ENCODE results near the gene MOGAT2. TPM values are rescaled to one million over a fixed set of nuclear protein-coding genes. Genes with fewer than 3 reads are reported as not detected.

The MOGAT2 gene
- total and polyA plus RNA-seq, 2 of the 13 experiments (the other 11 are each of a cell fraction or from before 2014, with no cell fraction given): 27.2 to 27.8 TPM

DNA sequence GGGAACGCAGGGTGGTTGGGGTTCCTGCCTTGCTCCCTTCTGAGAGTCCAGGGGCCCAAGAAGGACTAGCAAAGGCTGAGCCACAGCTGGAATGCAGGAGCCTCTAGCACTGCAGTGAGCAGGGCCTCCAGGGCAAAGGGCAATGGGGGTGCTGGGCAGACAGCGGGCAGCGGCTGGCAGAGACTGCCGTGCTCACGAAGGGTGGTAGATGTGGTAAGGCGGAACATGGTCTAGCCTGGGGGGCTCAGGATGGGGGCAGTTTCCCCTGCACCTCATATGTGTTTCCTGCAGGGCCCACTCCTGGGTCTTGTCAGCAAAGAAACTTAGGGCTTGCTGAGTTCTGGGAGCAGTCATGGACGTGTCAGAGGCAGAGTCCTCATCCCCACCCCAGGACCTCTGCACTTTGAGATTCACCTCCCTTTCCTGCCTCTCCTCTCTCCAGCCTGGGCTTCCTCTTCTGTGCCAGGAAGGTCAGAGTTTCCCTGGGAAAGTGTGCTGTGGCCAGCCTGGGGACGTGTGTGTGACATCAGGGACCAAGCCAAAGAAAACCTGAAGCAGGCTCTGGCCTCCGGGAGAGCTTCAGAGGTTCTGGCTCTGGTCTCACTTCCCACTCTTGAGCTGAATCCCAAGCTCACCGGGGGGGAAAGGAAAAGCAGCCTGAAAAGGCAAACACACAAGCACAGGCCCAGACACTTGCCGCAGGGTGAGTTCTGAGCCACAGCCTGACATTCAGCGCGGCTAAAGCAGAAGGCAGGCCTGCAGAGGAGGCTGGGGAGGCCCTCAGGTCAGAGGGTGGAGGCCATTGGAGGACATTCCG lies 4.4 kb downstream of the MOGAT2 start (continued):
- TF ChIP-seq KDM5A (IDR thresholded peaks at IDR 0.05; ENCODE audit: borderline replicate concordance, low read length): no peak
- TF ChIP-seq, protein P1, sequence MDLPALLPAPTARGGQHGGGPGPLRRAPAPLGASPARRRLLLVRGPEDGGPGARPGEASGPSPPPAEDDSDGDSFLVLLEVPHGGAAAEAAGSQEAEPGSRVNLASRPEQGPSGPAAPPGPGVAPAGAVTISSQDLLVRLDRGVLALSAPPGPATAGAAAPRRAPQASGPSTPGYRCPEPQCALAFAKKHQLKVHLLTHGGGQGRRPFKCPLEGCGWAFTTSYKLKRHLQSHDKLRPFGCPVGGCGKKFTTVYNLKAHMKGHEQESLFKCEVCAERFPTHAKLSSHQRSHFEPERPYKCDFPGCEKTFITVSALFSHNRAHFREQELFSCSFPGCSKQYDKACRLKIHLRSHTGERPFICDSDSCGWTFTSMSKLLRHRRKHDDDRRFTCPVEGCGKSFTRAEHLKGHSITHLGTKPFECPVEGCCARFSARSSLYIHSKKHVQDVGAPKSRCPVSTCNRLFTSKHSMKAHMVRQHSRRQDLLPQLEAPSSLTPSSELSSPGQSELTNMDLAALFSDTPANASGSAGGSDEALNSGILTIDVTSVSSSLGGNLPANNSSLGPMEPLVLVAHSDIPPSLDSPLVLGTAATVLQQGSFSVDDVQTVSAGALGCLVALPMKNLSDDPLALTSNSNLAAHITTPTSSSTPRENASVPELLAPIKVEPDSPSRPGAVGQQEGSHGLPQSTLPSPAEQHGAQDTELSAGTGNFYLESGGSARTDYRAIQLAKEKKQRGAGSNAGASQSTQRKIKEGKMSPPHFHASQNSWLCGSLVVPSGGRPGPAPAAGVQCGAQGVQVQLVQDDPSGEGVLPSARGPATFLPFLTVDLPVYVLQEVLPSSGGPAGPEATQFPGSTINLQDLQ (CRISPR knock-in tag; IDR thresholded peaks at IDR 0.05): no peak
- no peak for TF ChIP-seq ZNF570 (CRISPR knock-in tag; IDR thresholded peaks at IDR 0.05; ENCODE audit: borderline replicate concordance)
- no peak for TF ChIP-seq ZNF180 (CRISPR knock-in tag; IDR thresholded peaks at IDR 0.05; ENCODE audit: borderline replicate concordance, low read depth)
- TF ChIP-seq MXD4 (CRISPR knock-in tag; IDR thresholded peaks at IDR 0.05): no peak; the same call in 1 of the 2 replicates
- no peak for TF ChIP-seq JARID2 (CRISPR knock-in tag; IDR thresholded peaks at IDR 0.05; ENCODE audit: insufficient replicate concordance)
- TF ChIP-seq, protein P2, sequence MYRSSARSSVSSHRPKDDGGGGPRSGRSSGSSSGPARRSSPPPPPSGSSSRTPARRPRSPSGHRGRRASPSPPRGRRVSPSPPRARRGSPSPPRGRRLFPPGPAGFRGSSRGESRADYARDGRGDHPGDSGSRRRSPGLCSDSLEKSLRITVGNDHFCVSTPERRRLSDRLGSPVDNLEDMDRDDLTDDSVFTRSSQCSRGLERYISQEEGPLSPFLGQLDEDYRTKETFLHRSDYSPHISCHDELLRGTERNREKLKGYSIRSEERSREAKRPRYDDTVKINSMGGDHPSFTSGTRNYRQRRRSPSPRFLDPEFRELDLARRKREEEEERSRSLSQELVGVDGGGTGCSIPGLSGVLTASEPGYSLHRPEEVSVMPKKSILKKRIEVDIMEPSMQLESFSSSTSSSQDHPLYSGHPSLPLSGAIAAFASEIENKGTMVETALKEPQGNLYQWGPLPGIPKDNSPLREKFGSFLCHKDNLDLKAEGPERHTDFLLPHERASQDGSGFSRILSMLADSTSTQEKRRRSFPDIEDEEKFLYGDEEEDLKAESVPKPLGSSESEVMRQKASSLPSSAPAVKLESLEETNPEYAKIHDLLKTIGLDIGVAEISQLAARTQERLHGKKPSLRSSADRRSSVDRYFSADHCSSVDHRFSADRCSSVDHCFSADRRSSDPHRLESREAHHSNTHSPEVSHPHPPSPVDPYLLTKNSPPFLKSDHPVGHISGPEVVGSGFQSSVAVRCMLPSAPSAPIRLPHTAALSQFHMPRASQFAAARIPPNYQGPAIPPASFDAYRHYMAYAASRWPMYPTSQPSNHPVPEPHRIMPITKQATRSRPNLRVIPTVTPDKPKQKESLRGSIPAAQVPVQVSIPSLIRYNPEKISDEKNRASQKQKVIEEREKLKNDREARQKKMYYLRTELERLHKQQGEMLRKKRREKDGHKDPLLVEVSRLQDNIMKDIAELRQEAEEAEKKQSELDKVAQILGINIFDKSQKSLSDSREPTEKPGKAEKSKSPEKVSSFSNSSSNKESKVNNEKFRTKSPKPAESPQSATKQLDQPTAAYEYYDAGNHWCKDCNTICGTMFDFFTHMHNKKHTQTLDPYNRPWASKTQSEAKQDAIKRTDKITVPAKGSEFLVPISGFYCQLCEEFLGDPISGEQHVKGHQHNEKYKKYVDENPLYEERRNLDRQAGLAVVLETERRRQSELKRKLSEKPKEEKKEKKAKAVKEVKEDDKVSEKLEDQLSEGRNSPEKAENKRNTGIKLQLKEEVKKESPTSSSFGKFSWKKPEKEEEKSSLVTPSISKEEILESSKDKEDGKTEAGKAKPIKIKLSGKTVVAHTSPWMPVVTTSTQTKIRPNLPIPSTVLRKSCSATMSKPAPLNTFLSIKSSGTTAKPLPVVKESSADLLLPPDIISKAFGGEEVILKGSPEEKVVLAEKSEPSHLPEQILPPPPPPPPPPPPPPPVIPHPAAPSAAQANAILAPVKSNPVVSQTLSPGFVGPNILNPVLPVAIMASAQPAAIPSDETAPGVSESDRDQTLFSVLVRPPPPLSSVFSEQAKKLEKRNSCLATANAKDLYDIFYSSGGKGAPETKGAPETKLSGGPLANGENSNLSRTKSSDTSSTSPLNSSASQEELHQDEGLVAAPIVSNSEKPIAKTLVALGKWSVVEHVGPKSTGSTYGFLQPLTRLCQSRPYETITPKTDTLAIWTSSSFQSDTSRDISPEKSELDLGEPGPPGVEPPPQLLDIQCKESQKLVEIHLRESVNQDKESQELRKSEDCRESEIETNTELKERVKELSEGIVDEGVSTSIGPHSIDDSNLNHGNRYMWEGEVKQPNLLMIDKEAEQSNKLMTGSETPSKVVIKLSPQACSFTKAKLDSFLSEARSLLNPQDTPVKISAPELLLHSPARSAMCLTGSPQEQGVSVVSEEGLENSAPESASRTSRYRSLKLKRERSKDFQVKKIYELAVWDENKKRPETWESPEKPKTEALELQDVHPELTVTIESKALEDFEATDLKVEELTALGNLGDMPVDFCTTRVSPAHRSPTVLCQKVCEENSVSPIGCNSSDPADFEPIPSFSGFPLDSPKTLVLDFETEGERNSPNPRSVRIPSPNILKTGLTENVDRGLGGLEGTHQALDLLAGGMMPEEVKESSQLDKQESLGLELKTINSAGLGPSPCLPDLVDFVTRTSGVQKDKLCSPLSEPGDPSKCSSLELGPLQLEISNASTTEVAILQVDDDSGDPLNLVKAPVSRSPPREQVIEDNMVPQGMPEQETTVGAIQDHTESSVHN (CRISPR knock-in tag; IDR thresholded peaks at IDR 0.05): no peak
- no peak for TF ChIP-seq ZNF383 (CRISPR knock-in tag; IDR thresholded peaks at IDR 0.05; ENCODE audit: borderline replicate concordance)
- TF ChIP-seq SKI (IDR thresholded peaks at IDR 0.05; ENCODE audit: partially characterized antibody): no peak
- no peak for TF ChIP-seq AGO1 (IDR thresholded peaks at IDR 0.05; ENCODE audit: low read depth, low read length, poor library complexity, severe bottlenecking)
- TF ChIP-seq, protein P3, sequence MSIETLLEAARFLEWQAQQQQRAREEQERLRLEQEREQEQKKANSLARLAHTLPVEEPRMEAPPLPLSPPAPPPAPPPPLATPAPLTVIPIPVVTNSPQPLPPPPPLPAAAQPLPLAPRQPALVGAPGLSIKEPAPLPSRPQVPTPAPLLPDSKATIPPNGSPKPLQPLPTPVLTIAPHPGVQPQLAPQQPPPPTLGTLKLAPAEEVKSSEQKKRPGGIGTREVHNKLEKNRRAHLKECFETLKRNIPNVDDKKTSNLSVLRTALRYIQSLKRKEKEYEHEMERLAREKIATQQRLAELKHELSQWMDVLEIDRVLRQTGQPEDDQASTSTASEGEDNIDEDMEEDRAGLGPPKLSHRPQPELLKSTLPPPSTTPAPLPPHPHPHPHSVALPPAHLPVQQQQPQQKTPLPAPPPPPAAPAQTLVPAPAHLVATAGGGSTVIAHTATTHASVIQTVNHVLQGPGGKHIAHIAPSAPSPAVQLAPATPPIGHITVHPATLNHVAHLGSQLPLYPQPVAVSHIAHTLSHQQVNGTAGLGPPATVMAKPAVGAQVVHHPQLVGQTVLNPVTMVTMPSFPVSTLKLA (IDR thresholded peaks at IDR 0.05): no peak
- TF ChIP-seq, protein P4, sequence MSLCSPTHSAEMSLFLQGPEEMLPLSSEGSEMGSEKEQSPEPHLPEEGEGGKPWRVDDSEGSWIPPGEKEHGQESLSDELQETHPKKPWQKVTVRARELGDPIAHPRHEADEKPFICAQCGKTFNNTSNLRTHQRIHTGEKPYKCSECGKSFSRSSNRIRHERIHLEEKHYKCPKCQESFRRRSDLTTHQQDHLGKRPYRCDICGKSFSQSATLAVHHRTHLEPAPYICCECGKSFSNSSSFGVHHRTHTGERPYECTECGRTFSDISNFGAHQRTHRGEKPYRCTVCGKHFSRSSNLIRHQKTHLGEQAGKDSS (CRISPR knock-in tag; IDR thresholded peaks at IDR 0.05; ENCODE audit: borderline replicate concordance, low read depth): peak; percentile 78; the same call in 1 of the 2 replicates
- TF ChIP-seq PHF20 (CRISPR knock-in tag; IDR thresholded peaks at IDR 0.05): no peak
- no peak for TF ChIP-seq KAT2B (IDR thresholded peaks at IDR 0.05; ENCODE audit: borderline replicate concordance, low read depth, low read length)
- TF ChIP-seq ZNF678 (CRISPR knock-in tag; IDR thresholded peaks at IDR 0.05): no peak
